Smooth muscle cell (in vitro differentiated cells): Measurements from ENCODE around the gene CTDSPL2. TPM values are rescaled to one million over a fixed set of nuclear protein-coding genes. Genes with fewer than 3 reads are reported as not detected.

Experiments used
- DNase-seq: peaks from one replicate; lab custom pipeline; 2025; ENCODE audit not compliant: unreplicated experiment; lab: John Stamatoyannopoulos, UW
- H2AFZ ChIP-seq: fragments of 200-600 bp; sonication (generic); 2 replicates; pipeline ENCODE4 v1.6.0; 2016; ENCODE audit warnings: antibody characterized with exemption, low read depth, mild to moderate bottlenecking
- H3F3A ChIP-seq: fragments of 200-600 bp; sonication (generic); 2 replicates; pipeline ENCODE4 v1.6.0; 2017; ENCODE audit warnings: antibody characterized with exemption, low read depth
- H3K27ac ChIP-seq: fragments of 200-600 bp; sonication (generic); 2 replicates; pipeline ENCODE4 v1.5.1; 2016; ENCODE audit warnings: low read depth, mild to moderate bottlenecking
- H3K27me3 ChIP-seq: fragments of 200-600 bp; sonication (generic); 2 replicates; pipeline ENCODE4 v1.6.1; 2016; ENCODE audit warnings: low read depth, mild to moderate bottlenecking
- H3K36me3 ChIP-seq: fragments of 200-600 bp; sonication (generic); 2 replicates; pipeline ENCODE4 v1.5.1; 2016; ENCODE audit warnings: low read depth
- H3K4me1 ChIP-seq: fragments of 200-600 bp; sonication (generic); 2 replicates; pipeline ENCODE4 v1.5.1; 2016; ENCODE audit warnings: low read depth
- H3K4me2 ChIP-seq: fragments of 200-600 bp; sonication (generic); 2 replicates; pipeline ENCODE4 v1.6.0; 2016; ENCODE audit warnings: mild to moderate bottlenecking
- H3K4me3 ChIP-seq: fragments of 200-600 bp; sonication (generic); 2 replicates; pipeline ENCODE4 v1.5.1; 2016; ENCODE audit warnings: mild to moderate bottlenecking
- H3K79me2 ChIP-seq: fragments of 200-600 bp; sonication (generic); 2 replicates; pipeline ENCODE4 v1.6.0; 2016; ENCODE audit warnings: low read depth, mild to moderate bottlenecking
- H3K9ac ChIP-seq: fragments of 200-600 bp; sonication (generic); 2 replicates; pipeline ENCODE4 v1.6.0; 2016; ENCODE audit warnings: low read depth
- H3K9me3 ChIP-seq: fragments of 200-600 bp; sonication (generic); replicated peaks from 2 replicates; pipeline ENCODE4 v1.5.1; 2016; ENCODE audit warnings: low read depth
- H4K20me1 ChIP-seq: fragments of 200-600 bp; sonication (generic); 2 replicates; pipeline ENCODE4 v1.6.0; 2016; ENCODE audit warnings: low read depth
- CTCF ChIP-seq: fragments of 200-600 bp; sonication (generic); IDR thresholded peaks from 2 replicates; pipeline ENCODE4 v1.5.1; 2017; ENCODE audit warnings: borderline replicate concordance, mild to moderate bottlenecking, antibody characterized with exemption; ENCODE audit not compliant: insufficient read depth, poor library complexity, severe bottlenecking
- WGBS: methylation state at CpG from one replicate; pipeline ENCODE4 v1.1.7; 2016; ENCODE audit warnings: low lambda C conversion rate; 5-methylcytosine and 5-hydroxymethylcytosine counted together
- polyA plus RNA-seq: library from polyadenylated mRNA; unstranded; fragments of >200 nt; fragmentation: Nextera tagmentation; extraction: Ambion mirVana; gene quantifications from 2 replicates; pipeline ENCODE4 v1.2.1, GENCODE V29; 2016
- total RNA-seq: library from RNA; depleted of rRNA; stranded (reverse); fragments of >200 nt; gene quantifications from 2 replicates; pipeline ENCODE4 v1.2.3, GENCODE V29; 2014

Gene CTDSPL2
- total and polyA plus RNA-seq, 2 experiments from 2014 or later = 15.6 to 83.9 TPM

- H3K4me1 ChIP-seq = peaks cover 22% of the 10 kb centered on the region
- TF ChIP-seq CTCF = no peak
- H4K20me1 ChIP-seq = peaks cover 29% of the 10 kb centered on the region
- H3K36me3 ChIP-seq = no peaks in the 10 kb centered on the region
- H3K79me2 ChIP-seq = peaks cover 56% of the 10 kb centered on the region
- peak within 1 kb of the TSS; percentile 100 for H3K27ac ChIP-seq
- under 1% methylated on average over 55 of the region's 97 CpGs for WGBS
- H3K9me3 ChIP-seq = no peaks in the 10 kb centered on the region
- H3K4me3 ChIP-seq = peak within 1 kb of the TSS; percentile 73
- peaks cover 18% of the 10 kb centered on the region for H3F3A ChIP-seq
- no peaks in the 10 kb centered on the region for H3K27me3 ChIP-seq
- H3K9ac ChIP-seq = peak within 1 kb of the TSS; percentile 99
- peak within 1 kb of the TSS; percentile 59 for H2AFZ ChIP-seq
- peak within 1 kb of the TSS; percentile 99 for H3K4me2 ChIP-seq
- peak; percentile 97 for DNase-seq
Measured at GRCh38 chr15:44536962-44537734, 109.7 kb downstream of the CTDSPL2 start, which contains the start of gene EIF3J. Gene EIF3J, plus strand, starts transcription at chr15:44537147. Its CDS starts 48 bp downstream, at chr15:44537195.

DNA sequence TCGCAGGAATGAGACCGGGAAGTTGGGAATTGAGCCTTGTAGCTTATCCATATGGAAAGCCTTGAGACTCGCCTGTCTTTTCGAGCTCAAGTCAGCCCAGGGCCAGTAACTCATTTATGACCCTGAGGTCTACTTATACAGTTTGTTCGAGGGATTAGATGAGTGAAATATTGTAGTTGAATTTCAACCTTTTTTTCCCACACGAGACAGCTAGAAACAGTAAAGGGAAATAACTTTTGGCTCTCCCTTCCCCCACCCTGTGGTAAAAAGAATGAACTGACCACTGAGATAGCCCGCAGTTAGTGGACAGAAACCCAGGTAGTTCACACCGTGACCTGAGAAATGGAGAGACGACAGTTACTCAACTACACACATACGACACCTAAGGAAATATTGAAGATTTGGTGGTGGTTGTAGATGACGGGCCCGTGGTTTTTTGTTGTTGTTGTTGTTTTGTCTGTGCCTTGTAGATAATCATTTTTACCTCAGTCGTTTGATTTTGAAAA, 110.4 kb downstream of the CTDSPL2 start:
- H3K9me3 ChIP-seq = no peaks in the 10 kb centered on the region
- H3K36me3 ChIP-seq = no peaks in the 10 kb centered on the region
- no peak for DNase-seq
- H3K27ac ChIP-seq = peak overlapping the region; percentile 100
- peaks cover 29% of the 10 kb centered on the region for H3K4me1 ChIP-seq
- peak overlapping the region; percentile 99 for H3K4me2 ChIP-seq
- no peak for TF ChIP-seq CTCF
- peaks cover 36% of the 10 kb centered on the region for H4K20me1 ChIP-seq
- no peaks in the 10 kb centered on the region for H3K27me3 ChIP-seq
- H3K9ac ChIP-seq = peak overlapping the region; percentile 99
- peak overlapping the region; percentile 73 for H3K4me3 ChIP-seq
- H2AFZ ChIP-seq = no peak overlapping the region
- 11% methylated on average over 13 of the region's 13 CpGs for WGBS
- H3F3A ChIP-seq = peaks cover 23% of the 10 kb centered on the region
- peaks cover 62% of the 10 kb centered on the region for H3K79me2 ChIP-seq

DNA sequence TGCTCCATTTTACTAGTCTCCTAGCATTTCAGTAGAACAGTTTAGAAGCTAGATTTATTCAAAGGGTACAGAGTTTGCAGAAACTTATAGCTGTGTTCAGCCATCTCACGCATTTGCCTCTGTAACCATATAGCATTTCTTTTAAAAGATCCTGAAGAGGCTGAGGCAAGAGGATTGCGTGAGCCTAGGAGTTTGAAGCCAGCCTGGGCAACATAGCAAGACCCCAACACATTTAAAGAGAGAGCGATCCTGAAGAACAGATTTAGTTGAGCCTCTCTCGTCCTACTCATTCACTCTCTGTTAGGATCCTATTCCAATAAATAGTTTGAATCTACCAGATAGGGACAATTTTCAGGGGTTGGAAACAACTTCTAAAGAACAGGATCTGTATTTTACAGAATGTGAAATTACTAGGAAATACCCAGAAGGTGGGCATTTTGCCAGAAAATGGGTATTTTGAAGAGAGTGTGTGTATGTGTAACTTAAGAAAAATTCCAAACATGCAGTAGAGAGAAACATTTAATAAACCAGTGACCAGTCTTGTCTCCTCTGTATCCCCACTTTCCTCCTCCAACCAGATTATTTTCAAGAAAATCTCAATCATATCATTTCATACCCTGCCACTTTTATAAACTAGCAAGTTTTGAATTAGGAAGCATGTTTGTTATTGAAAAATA, 114.0 kb downstream of the CTDSPL2 start:
- Histone ChIP-seq H2AFZ (no peak overlapping the region), H3K79me2 (peaks cover 88% of the 10 kb centered on the region), H3K4me3 (peak overlapping the region; percentile 17), H3K36me3 (no peaks in the 10 kb centered on the region), H4K20me1 (peaks cover 61% of the 10 kb centered on the region), H3K27ac (peak overlapping the region; percentile 75), H3K9me3 (no peaks in the 10 kb centered on the region), H3K4me2 (peak overlapping the region; percentile 74), H3K9ac (peak overlapping the region; percentile 11), H3F3A (peaks cover 26% of the 10 kb centered on the region), H3K27me3 (no peaks in the 10 kb centered on the region), H3K4me1 (peaks cover 27% of the 10 kb centered on the region)
- WGBS = 94% methylated on average over 4 of the region's 4 CpGs
- TF ChIP-seq CTCF = no peak
- no peak for DNase-seq
